Keratinocyte (primary cell): ENCODE data around the gene NRXN2. TPM values are rescaled to one million over a fixed set of nuclear protein-coding genes. Genes with fewer than 3 reads are reported as not detected.
"Not testable (repeated sequence)": the region's sequence is repeated elsewhere in the genome, so short reads cannot be mapped to it uniquely, and the experiment has no call there.

Source experiments
- DNase-seq: peaks from one replicate; pipeline ENCODE4 v3.0.0-alpha.2; 2011; ENCODE audit warnings: low read depth, missing footprints, low spot score
- FAIRE-seq: peaks from 2 replicates; lab custom pipeline; 2011; peaks lifted over from hg19 to GRCh38; lab: Jason Lieb, UNC
- H2AFZ ChIP-seq: 2 replicates; pipeline ENCODE4 v1.6.0; 2012; ENCODE audit warnings: low read length, control low read depth, inconsistent platforms; ENCODE audit not compliant: control insufficient read depth
- H3K27ac ChIP-seq: 2 replicates; pipeline ENCODE4 v1.5.1; 2011; ENCODE audit warnings: low read length; ENCODE audit not compliant: control insufficient read depth, insufficient read depth
- H3K27me3 ChIP-seq: 3 replicates; pipeline ENCODE4 v1.6.0; 2011; ENCODE audit warnings: low read length; ENCODE audit not compliant: control insufficient read depth, insufficient read depth; ENCODE audit errors: extremely low read depth
- H3K36me3 ChIP-seq, 2 experiments: 2 replicates in 1 of 2; 3 replicates in 1 of 2; pipeline ENCODE4 v1.5.1; 2011; ENCODE audit warnings: low read length in 2 of 2, mild to moderate bottlenecking in 1 of 2; ENCODE audit not compliant: control insufficient read depth in 2 of 2, insufficient read depth in 2 of 2; ENCODE audit errors: extremely low read depth in 1 of 2
- H3K4me1 ChIP-seq: 3 replicates; pipeline ENCODE4 v1.5.1; 2011; ENCODE audit warnings: low read length; ENCODE audit not compliant: control insufficient read depth, insufficient read depth; ENCODE audit errors: extremely low read depth
- H3K4me2 ChIP-seq: 3 replicates; pipeline ENCODE4 v1.6.0; 2011; ENCODE audit warnings: low read depth, low read length; ENCODE audit not compliant: control insufficient read depth, insufficient read depth; ENCODE audit errors: extremely low read depth
- H3K4me3 ChIP-seq, 3 experiments: fragments of 200-600 bp in 1 of 3; sonication (generic) in 1 of 3; 2 replicates in 2 of 3; 3 replicates in 1 of 3; pipeline ENCODE4 v1.5.1; 2011 to 2016; ENCODE audit warnings: low read length in 3 of 3, mild to moderate bottlenecking in 3 of 3, control low read depth in 2 of 3, inconsistent platforms in 1 of 3, low read depth in 1 of 3, mixed read lengths in 1 of 3, mixed run types in 1 of 3, moderate library complexity in 1 of 3; ENCODE audit not compliant: control insufficient read depth in 2 of 3, insufficient read depth in 2 of 3; ENCODE audit errors: extremely low read depth in 1 of 3
- H3K79me2 ChIP-seq: 2 replicates; pipeline ENCODE4 v1.6.0; 2012; ENCODE audit warnings: low read length; ENCODE audit not compliant: control insufficient read depth, insufficient read depth
- H3K9ac ChIP-seq: 3 replicates; pipeline ENCODE4 v1.6.0; 2011; ENCODE audit warnings: low read length; ENCODE audit not compliant: control insufficient read depth, insufficient read depth; ENCODE audit errors: extremely low read depth
- H3K9me1 ChIP-seq: 3 replicates; pipeline ENCODE4 v1.6.0; 2011; ENCODE audit warnings: low read length; ENCODE audit not compliant: control insufficient read depth, insufficient read depth; ENCODE audit errors: extremely low read depth
- H3K9me3 ChIP-seq: 2 replicates; pipeline ENCODE4 v1.5.1; 2012; ENCODE audit warnings: low read depth, low read length; ENCODE audit not compliant: control insufficient read depth
- H4K20me1 ChIP-seq: 3 replicates; pipeline ENCODE4 v1.6.0; 2011; ENCODE audit warnings: low read length; ENCODE audit not compliant: control insufficient read depth, insufficient read depth; ENCODE audit errors: extremely low read depth
- EZH2 ChIP-seq: IDR thresholded peaks from one replicate; pipeline ENCODE4 v1.6.1; 2012; ENCODE audit warnings: inconsistent platforms, mild to moderate bottlenecking, low read length, moderate library complexity
- dilution Hi-C: fragments of 300-500 bp; cut with MboI; formaldehyde crosslinking; loops from one replicate; pipeline ENCODE4 v1.7.0; 2020; ENCODE audit warnings: low sequenced_read_pairs; ENCODE audit not compliant: extremely low pct_ligation_motif_present
- polyA plus RNA-seq, 5 experiments: library from polyadenylated mRNA; depleted of rRNA in 3 of 5; stranded (reverse) in 3 of 5; stranded (forward) in 1 of 5; unstranded in 1 of 5; fragments of >200 nt; gene quantifications; 1 replicate in 1 of 5; 2 replicates in 3 of 5; 3 replicates in 1 of 5; pipeline versions ENCODE4 v1.2.1 to v1.2.3, GENCODE V29; 2011 to 2012; ENCODE audit warnings: missing spikeins in 2 of 5, low read depth in 1 of 5, low replicate concordance in 1 of 5
- TF ChIP-seq, protein P1 (sequence below), 3 experiments: IDR thresholded peaks in 1 of 3; conservative IDR thresholded peaks in 1 of 3; optimal IDR thresholded peaks in 1 of 3; 2 replicates in 2 of 3; 3 replicates in 1 of 3; pipeline versions ENCODE3 to v1.5.1; 2011; ENCODE audit warnings: low read length in 3 of 3, mild to moderate bottlenecking in 3 of 3, moderate library complexity in 2 of 3, control low read depth in 1 of 3, inconsistent platforms in 1 of 3; ENCODE audit not compliant: insufficient read depth in 2 of 3; ENCODE audit errors: extremely low read depth in 1 of 3

NRXN2 gene
- polyA plus RNA-seq, 1 donor (not counting 4 experiments of a cell fraction or from before 2014, with no cell fraction given), result not detected

DNA sequence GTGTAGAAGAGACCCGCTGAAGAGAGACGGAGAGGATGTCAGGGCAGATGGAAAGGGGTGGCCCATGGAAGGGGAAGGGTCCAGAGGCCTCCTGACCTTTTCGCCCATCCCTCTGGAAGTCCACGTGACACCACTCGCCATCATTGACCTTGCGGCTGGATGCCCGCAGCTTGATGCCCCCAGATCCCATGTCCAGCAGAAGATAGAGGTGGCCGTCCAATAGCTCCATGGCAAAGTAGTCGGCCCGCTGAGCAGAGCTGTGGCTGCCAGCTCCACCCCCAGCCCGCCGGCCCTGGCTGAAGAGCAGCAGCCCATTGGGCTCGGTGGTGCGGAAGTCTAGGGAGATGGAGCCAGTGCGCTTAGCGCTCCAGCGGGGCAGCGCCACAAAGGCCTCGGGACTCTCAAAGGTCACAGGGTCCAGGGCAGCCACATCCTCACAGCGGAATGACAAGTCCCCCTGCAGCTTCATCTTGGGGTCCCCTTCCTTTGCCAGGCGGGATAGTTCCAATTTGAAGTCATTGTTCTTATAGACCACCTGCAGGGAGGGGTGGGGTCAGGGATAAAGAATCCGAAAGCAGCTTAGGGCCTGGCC lies 55.7 kb downstream of the NRXN2 start:
- Histone ChIP-seq H3K27ac (no peak overlapping the region), H3K4me1 (no peaks in the 10 kb centered on the region), H3K9me3 (no peaks in the 10 kb centered on the region), H3K9ac (no peak overlapping the region), H3K79me2 (no peaks in the 10 kb centered on the region), H3K36me3 (no peaks in the 10 kb centered on the region), H3K4me3 (no peak overlapping the region), H4K20me1 (no peaks in the 10 kb centered on the region), H3K4me2 (no peak overlapping the region), H2AFZ (no peak overlapping the region), H3K27me3 (peaks cover 20% of the 10 kb centered on the region), H3K9me1 (no peaks in the 10 kb centered on the region)
- no peak for TF ChIP-seq EZH2
- TF ChIP-seq, protein P1, sequence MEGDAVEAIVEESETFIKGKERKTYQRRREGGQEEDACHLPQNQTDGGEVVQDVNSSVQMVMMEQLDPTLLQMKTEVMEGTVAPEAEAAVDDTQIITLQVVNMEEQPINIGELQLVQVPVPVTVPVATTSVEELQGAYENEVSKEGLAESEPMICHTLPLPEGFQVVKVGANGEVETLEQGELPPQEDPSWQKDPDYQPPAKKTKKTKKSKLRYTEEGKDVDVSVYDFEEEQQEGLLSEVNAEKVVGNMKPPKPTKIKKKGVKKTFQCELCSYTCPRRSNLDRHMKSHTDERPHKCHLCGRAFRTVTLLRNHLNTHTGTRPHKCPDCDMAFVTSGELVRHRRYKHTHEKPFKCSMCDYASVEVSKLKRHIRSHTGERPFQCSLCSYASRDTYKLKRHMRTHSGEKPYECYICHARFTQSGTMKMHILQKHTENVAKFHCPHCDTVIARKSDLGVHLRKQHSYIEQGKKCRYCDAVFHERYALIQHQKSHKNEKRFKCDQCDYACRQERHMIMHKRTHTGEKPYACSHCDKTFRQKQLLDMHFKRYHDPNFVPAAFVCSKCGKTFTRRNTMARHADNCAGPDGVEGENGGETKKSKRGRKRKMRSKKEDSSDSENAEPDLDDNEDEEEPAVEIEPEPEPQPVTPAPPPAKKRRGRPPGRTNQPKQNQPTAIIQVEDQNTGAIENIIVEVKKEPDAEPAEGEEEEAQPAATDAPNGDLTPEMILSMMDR (optimal IDR thresholded peaks at IDR 0.05 in 1 of 3, IDR thresholded peaks at IDR 0.05 in 1 of 3, conservative IDR thresholded peaks at IDR 0.05 in 1 of 3; ENCODE audit: extremely low read depth in 1 of 3, insufficient read depth in 2 of 3, low read length in 3 of 3), result no peak
- DNase-seq (no peak), FAIRE-seq (no peak)
- dilution Hi-C loops, result no loop called here

DNA sequence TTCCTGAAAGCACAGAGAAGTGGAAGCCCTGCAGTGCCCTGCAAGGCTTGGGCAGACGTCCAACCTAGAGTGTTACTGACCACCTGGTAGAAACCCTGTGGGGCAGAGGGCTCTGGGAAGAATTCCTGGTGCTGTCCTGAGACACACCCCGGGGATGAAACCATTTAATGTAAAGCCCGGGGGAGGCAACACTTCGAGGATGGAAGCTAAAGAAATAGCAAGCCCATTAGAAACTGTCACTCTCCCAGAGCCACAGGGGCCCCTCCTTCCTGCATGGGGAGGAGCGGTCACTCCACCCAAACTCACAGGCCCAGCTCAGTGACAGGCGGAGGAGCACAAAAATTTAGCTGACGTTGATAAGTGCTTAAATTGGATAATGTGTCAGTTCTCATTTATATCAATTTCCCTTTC lies 57.6 kb downstream of the NRXN2 start:
- DNase-seq (no peak), FAIRE-seq (no peak)
- no peak overlapping the region for H3K4me3 ChIP-seq
- no peaks in the 10 kb centered on the region for H3K4me1 ChIP-seq
- H3K79me2 ChIP-seq, result no peaks in the 10 kb centered on the region
- H2AFZ ChIP-seq, result no peak overlapping the region
- no peaks in the 10 kb centered on the region for H3K9me1 ChIP-seq
- TF ChIP-seq, protein P1 (optimal IDR thresholded peaks at IDR 0.05 in 1 of 3, IDR thresholded peaks at IDR 0.05 in 1 of 3, conservative IDR thresholded peaks at IDR 0.05 in 1 of 3; ENCODE audit: extremely low read depth in 1 of 3, insufficient read depth in 2 of 3, low read length in 3 of 3), result no peak
- TF ChIP-seq EZH2, result no peak
- no peak overlapping the region for H3K27ac ChIP-seq
- no peak overlapping the region for H3K9ac ChIP-seq
- no peak overlapping the region for H3K4me2 ChIP-seq
- H3K36me3 ChIP-seq, result no peaks in the 10 kb centered on the region
- no peaks in the 10 kb centered on the region for H4K20me1 ChIP-seq
- peaks cover 11% of the 10 kb centered on the region for H3K27me3 ChIP-seq
- dilution Hi-C loops, result no loop called here
- H3K9me3 ChIP-seq, result no peaks in the 10 kb centered on the region

DNA sequence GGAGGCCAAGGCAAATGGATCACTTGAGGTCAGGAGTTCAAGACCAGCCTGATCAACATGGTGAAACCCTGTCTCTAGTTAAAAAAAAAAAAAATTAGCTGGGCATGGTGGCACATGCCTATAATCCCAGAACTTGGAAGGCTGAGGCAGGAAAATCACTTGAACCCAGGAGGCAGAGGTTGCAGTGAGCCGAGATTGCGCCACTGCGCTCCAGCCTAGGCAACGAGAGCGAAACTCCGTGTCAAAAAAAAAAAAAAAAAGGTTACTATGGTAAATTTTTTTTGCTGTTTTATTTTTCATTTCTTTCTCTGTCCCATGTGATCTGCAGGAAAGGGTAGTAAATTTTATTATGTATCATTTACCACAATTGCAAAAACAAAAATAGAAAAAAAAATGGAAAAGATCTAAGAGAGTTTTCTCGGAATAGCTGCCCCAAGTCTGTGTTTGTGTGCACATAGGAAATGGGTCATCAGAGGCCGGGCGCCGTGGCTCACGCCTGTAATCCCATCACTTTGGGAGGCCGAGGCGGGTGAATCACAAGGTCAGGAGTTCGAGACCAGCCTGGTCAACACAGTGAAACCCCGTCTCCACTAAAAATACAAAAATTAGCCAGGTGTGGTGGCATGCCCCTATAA lies 58.6 kb downstream of the NRXN2 start:
- peaks cover 11% of the 10 kb centered on the region for H3K27me3 ChIP-seq
- H3K4me1 ChIP-seq, FAIRE-seq, H3K36me3 ChIP-seq, H3K4me2 ChIP-seq, DNase-seq, H3K9me1 ChIP-seq, H3K9ac ChIP-seq, H4K20me1 ChIP-seq, H3K4me3 ChIP-seq, H3K9me3 ChIP-seq, dilution Hi-C loops, H3K27ac ChIP-seq, H3K79me2 ChIP-seq, H2AFZ ChIP-seq: not testable (repeated sequence)
